HepG2 (cell line): ENCODE measurements around the gene ARHGEF3. TPM values are rescaled to one million over a fixed set of nuclear protein-coding genes. Genes with fewer than 3 reads are reported as not detected.
A peak's percentile ranks its signal among the peaks of the same experiment; 100 is the strongest.

ENCODE experiments used
- ATF5 ChIP-seq: sonication (generic); formaldehyde crosslinking; IDR thresholded peaks from 2 replicates; pipeline ENCODE4 v1.4.0; 2020; ENCODE audit warnings: mild to moderate bottlenecking, low read depth, missing genetic modification reagents
- HNF1B ChIP-seq: sonication (generic); formaldehyde crosslinking; IDR thresholded peaks from 2 replicates; pipeline ENCODE4 v1.5.1; 2020; ENCODE audit warnings: mild to moderate bottlenecking, moderate library complexity, missing genetic modification reagents
- NCOA1 ChIP-seq: sonication (generic); formaldehyde crosslinking; IDR thresholded peaks from 2 replicates; pipeline ENCODE4 v1.9.0; 2021; ENCODE audit warnings: missing genetic modification reagents
- NFE2L1 ChIP-seq: sonication (generic); formaldehyde crosslinking; IDR thresholded peaks from 2 replicates; pipeline ENCODE4 v1.4.0; 2020; ENCODE audit warnings: missing genetic modification reagents, mild to moderate bottlenecking, borderline replicate concordance
- SNAPC4 ChIP-seq: sonication (generic); formaldehyde crosslinking; IDR thresholded peaks from 2 replicates; pipeline ENCODE4 v1.4.0; 2020; ENCODE audit warnings: mild to moderate bottlenecking, missing genetic modification reagents
- ZFP91 ChIP-seq: sonication (generic); formaldehyde crosslinking; IDR thresholded peaks from 2 replicates; pipeline ENCODE4 v1.9.0; 2022; ENCODE audit warnings: missing genetic modification reagents, mild to moderate bottlenecking, borderline replicate concordance
- ZNF160 ChIP-seq: sonication (generic); formaldehyde crosslinking; IDR thresholded peaks from 2 replicates; pipeline ENCODE4 v1.8.0; 2022; ENCODE audit warnings: mild to moderate bottlenecking, inconsistent platforms, missing genetic modification reagents
- ZNF292 ChIP-seq: sonication (generic); formaldehyde crosslinking; IDR thresholded peaks from 2 replicates; pipeline ENCODE4 v1.8.1; 2022; ENCODE audit warnings: mild to moderate bottlenecking, low read depth, missing genetic modification reagents, borderline replicate concordance
- ZNF407 ChIP-seq: sonication (generic); formaldehyde crosslinking; IDR thresholded peaks from one replicate; pipeline ENCODE4 v1.5.1; 2020; ENCODE audit warnings: mild to moderate bottlenecking, missing genetic modification reagents; ENCODE audit errors: not compliant biosample characterization
- polyA plus RNA-seq, 8 experiments: library from polyadenylated mRNA; depleted of rRNA in 3 of 8; stranded (reverse) in 7 of 8; unstranded in 1 of 8; fragments of >200 nt; fragmentation: Illumina TruSeq in 4 of 8; extraction: Trizol in 4 of 8; gene quantifications; 2 replicates each; pipeline versions ENCODE4 v1.2.1 to v1.2.3, GENCODE V29; 2011 to 2016; ENCODE audit warnings: low read depth in 4 of 8, missing spikeins in 1 of 8, mixed read lengths in 1 of 8; ENCODE audit not compliant: insufficient read depth in 1 of 8
- total RNA-seq, 5 experiments: library from RNA; depleted of rRNA; stranded (reverse); fragments of >200 nt; fragmentation: Illumina TruSeq; extraction: Trizol; gene quantifications; 2 replicates each; pipeline ENCODE4 v1.2.3, GENCODE V29; 2016; ENCODE audit warnings: low read depth in 1 of 5

The ARHGEF3 gene
- total and polyA plus RNA-seq, 2 of the 13 experiments (the other 11 are each of a cell fraction or from before 2014, with no cell fraction given): 14.8 to 23.1 TPM

GRCh38 chr3:56801662-56802377 lies at the start of gene ARHGEF3 (continued):
- TF ChIP-seq ZFP91 (peak; percentile 80; the same call in 1 of the 2 replicates), SNAPC4 (CRISPR knock-in tag) (no peak), HNF1B (no peak), ZNF292 (CRISPR knock-in tag) (0 out of 2 replicates have a peak, but pooled peaks have one; percentile 72), NCOA1 (CRISPR knock-in tag) (no peak), NFE2L1 (CRISPR knock-in tag) (no peak), ZNF160 (CRISPR knock-in tag) (peak; percentile 59; the same call in 1 of the 2 replicates), ATF5 (CRISPR knock-in tag) (no peak; the same call in 1 of the 2 replicates), ZNF407 (CRISPR knock-in tag) (peak; percentile 76)
